Activated CD4-positive, alpha-beta T cell treated with anti-CD3 and anti-CD28 coated beads, Interleukin-2, amount 10 ng/mL, durations not matched to agents 7 days and 5 days (primary cell): ENCODE measurements around the gene AATF. TPM values are rescaled to one million over a fixed set of nuclear protein-coding genes. Genes with fewer than 3 reads are reported as not detected.

Source experiments
- CTCF ChIA-PET: fragments of 350-600 bp; sonication (Branson Sonifier 250); formaldehyde crosslinking; loops from one replicate; lab custom pipeline; 2021; ENCODE audit warnings: antibody characterized with exemption; lab: Charles Lee
- POLR2A ChIA-PET: fragments of 350-600 bp; sonication (Branson Sonifier 250); formaldehyde crosslinking; loops from one replicate; lab custom pipeline; 2021; ENCODE audit warnings: antibody characterized with exemption; lab: Charles Lee
- DNase-seq: peaks from one replicate; pipeline ENCODE4 v3.0.0-alpha.2; 2020
- H3K27ac Mint-ChIP-seq: one replicate; pipeline ENCODE4 v1.8.0; 2021; ENCODE audit warnings: mild to moderate bottlenecking, moderate library complexity, mixed read lengths
- H3K27me3 Mint-ChIP-seq: one replicate; pipeline ENCODE4 v1.8.0; 2021; ENCODE audit warnings: mixed read lengths
- H3K36me3 Mint-ChIP-seq: one replicate; pipeline ENCODE4 v1.8.0; 2021; ENCODE audit warnings: low read depth, mixed read lengths
- H3K4me1 Mint-ChIP-seq: one replicate; pipeline ENCODE4 v1.8.0; 2021; ENCODE audit warnings: mixed read lengths
- H3K4me3 Mint-ChIP-seq: one replicate; pipeline ENCODE4 v1.8.0; 2021; ENCODE audit warnings: mild to moderate bottlenecking, moderate library complexity, mixed read lengths
- H3K9me3 Mint-ChIP-seq: one replicate; pipeline ENCODE4 v1.8.0; 2021; ENCODE audit warnings: mixed read lengths
- total RNA-seq, 2 experiments: library from RNA; stranded (reverse); gene quantifications; one replicate each; pipeline ENCODE4 v1.2.3, GENCODE V29; 2021

AATF gene
- total RNA-seq, 2 experiments from 2014 or later: 79.6 to 83.6 TPM

DNA sequence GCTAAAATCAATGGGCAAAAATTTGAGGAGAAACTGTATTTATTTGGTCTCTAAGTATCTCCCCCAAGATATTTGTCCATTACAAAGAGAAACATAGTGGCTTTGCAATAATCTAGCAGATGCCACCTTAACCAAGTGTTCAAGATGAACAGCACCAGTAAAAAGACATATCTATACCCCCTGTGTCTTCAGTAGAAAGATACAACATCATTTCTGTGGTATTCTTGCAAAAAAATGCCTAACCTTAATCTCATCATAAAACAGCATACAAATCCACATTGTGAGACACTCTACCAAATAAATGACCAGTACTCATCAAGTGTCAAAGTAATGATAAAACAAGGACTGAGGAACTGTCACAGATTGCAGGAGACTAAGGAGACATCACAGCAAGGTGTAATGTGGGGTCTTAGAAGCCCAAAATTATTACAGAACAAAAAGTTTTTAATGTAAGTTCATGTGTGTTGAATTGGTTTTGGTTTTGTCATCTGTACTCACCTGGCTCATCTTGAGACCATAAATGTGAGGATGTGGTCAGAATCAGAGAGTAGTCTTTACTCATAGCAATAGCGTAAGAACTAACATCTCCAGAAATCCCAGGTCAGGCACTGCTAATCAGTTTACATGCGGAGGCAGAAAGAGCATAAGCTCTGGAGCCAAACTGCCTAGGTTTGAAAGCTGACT, 77.2 kb downstream of the AATF start:
- DNase-seq: peak; percentile 24
- Mint-ChIP-seq H3K4me1 (peaks cover 27% of the 10 kb centered on the region), H3K4me3 (no peak overlapping the region), H3K36me3 (peaks cover 22% of the 10 kb centered on the region), H3K27ac (peak overlapping the region; percentile 44), H3K27me3 (no peaks in the 10 kb centered on the region), H3K9me3 (no peaks in the 10 kb centered on the region)
- CTCF ChIA-PET: no interaction called here
- POLR2A ChIA-PET: interaction anchor here (0.7 kb wide), 1 partner anchor 118 kb away, joined by 4 read pairs; no protein-coding TSS in a partner anchor

DNA sequence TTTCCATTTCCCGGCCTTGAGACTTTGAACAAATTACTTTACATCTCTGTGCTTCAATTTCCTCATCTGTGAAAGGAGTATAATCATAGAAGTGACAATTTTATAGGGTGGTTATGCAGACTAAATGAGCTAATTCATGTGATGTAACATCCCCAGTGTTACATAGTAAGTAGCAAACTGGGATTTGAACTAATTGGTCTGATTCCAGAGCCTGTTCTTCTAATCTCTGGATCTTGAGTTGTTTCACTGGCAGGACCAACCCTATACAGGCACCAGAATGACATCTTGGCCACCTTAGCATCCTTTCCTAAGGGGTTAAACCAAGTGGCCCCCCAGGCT, 77.7 kb downstream of the AATF start:
- DNase-seq: no peak
- POLR2A ChIA-PET: interaction anchor here (0.7 kb wide), 1 partner anchor 118 kb away, joined by 4 read pairs; no protein-coding TSS in a partner anchor
- CTCF ChIA-PET: interaction anchor here (0.6 kb wide), 1 partner anchor 1136 kb away, joined by 3 read pairs; no protein-coding TSS in a partner anchor
- Mint-ChIP-seq H3K27me3 (no peaks in the 10 kb centered on the region), H3K4me3 (no peak overlapping the region), H3K27ac (no peak overlapping the region), H3K9me3 (no peaks in the 10 kb centered on the region), H3K36me3 (peaks cover 25% of the 10 kb centered on the region), H3K4me1 (peaks cover 27% of the 10 kb centered on the region)

DNA sequence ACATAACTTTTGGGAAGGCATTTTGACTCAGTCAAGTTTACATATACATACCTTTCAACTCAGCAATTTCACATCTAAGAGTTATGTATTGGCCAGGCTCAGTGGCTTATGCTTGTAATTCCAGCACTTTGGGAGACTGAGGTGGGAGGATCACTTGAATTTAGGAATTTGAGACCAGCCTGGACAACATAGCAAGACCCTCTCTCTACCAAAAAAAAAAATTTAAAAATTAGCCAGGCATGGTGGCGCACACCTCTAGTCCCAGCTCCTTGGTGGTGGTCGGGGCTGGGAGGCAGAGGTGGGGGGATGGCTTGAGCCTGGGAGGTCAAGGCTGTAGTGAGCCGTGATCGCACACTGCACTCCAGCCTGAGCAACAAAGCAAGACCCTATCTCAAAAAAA, 79.3 kb downstream of the AATF start:
- Mint-ChIP-seq H3K36me3 (peaks cover 26% of the 10 kb centered on the region), H3K27me3 (no peaks in the 10 kb centered on the region), H3K27ac (no peak overlapping the region), H3K4me1 (peaks cover 27% of the 10 kb centered on the region), H3K9me3 (no peaks in the 10 kb centered on the region), H3K4me3 (no peak overlapping the region)
- no peak for DNase-seq
- ChIA-PET POLR2A (no interaction called here), CTCF (no interaction called here)

DNA sequence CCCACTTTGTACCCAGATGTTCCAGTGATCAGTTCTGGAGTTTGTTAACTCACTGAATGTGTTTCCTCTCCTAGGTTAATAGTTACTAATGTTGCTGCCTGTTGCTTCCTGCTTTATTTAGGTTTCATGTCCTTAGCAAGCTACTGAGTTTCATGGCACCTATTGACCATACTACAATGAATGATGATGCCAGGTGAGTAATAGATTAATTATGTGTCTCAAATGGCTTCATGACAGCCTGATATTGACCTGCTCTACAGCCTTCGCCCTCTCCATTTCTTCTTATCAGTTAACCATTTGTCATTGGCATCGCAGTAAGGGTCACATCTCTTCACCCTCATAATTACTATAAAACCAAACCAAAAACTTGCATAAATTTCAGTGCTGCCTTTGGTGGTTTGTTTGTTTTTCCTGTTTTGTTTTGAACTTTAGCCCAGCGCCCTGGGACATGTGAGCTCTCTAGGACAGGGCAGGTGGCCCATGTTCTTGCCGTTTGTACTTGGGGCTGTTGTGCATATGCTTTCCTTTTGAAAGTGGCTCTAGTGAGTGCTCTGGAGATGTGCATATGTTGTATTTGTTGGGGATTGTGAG, 82.8 kb downstream of the AATF start:
- Mint-ChIP-seq H3K27me3 (no peaks in the 10 kb centered on the region), H3K4me1 (peaks cover under 1% of the 10 kb centered on the region), H3K27ac (no peak overlapping the region), H3K4me3 (no peak overlapping the region), H3K9me3 (no peaks in the 10 kb centered on the region), H3K36me3 (peaks cover 22% of the 10 kb centered on the region)
- no peak for DNase-seq
- ChIA-PET CTCF (no interaction called here), POLR2A (no interaction called here)

DNA sequence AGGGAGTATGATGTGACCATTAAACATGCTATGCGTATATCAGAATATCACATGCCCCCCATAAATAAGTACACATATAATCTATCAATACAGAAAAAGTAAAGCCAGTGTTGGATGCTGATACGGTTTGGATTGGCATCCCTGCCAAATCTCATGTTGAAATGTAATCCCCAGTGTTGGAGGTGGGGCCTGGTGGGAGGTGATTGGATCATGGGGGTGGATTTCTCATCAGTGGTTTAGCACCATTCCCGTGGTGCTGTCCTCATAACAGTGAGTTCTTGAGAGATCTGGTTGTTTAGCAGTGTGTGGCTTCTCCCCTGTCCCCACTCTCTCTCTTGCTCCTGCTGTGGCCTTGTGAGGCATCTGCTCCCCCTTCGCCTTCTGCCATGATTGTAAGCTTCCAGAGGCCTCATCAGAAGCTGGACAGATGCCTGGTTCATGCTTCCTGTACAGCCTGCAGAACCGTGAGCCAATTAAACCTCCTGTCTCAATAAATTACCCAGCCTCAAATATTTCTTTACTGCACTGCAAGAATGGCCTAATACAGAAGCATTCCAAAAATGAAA, 88.9 kb downstream of the AATF start:
- H3K9me3 Mint-ChIP-seq: no peaks in the 10 kb centered on the region
- no peak for DNase-seq
- ChIA-PET POLR2A (no interaction called here), CTCF (interaction anchor here (1.5 kb wide), 1 partner anchor 10 kb away, joined by 4 read pairs; no protein-coding TSS in a partner anchor)
- no peak overlapping the region for H3K27ac Mint-ChIP-seq
- H3K27me3 Mint-ChIP-seq: no peaks in the 10 kb centered on the region
- no peaks in the 10 kb centered on the region for H3K4me1 Mint-ChIP-seq
- H3K4me3 Mint-ChIP-seq: no peak overlapping the region
- peaks cover 12% of the 10 kb centered on the region for H3K36me3 Mint-ChIP-seq

DNA sequence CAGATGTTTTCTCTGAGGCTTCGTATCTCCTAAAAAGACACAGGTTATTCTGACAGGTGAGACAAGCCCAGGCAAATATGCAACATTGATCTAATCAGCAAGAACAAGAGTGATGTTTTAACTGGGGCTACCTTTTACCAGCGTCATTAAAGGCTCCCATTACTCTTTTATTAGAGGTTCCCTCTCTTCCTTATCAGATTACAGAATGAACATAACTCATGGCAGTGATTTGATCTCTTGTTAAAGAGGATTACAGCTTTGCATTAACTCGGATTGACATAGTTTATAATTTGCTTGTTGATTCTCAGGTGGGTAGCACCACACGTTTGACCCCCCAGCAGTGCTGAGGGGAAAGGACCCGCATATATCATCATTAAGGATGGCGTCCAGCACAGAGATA, 90.5 kb downstream of the AATF start:
- H3K9me3 Mint-ChIP-seq: no peaks in the 10 kb centered on the region
- no peak overlapping the region for H3K4me3 Mint-ChIP-seq
- ChIA-PET CTCF (interaction anchor here (1.5 kb wide), 1 partner anchor 9 kb away, joined by 4 read pairs; no protein-coding TSS in a partner anchor), POLR2A (no interaction called here)
- H3K27me3 Mint-ChIP-seq: no peaks in the 10 kb centered on the region
- DNase-seq: no peak
- H3K27ac Mint-ChIP-seq: no peak overlapping the region
- H3K36me3 Mint-ChIP-seq: peaks cover 9% of the 10 kb centered on the region
- peaks cover 5% of the 10 kb centered on the region for H3K4me1 Mint-ChIP-seq

DNA sequence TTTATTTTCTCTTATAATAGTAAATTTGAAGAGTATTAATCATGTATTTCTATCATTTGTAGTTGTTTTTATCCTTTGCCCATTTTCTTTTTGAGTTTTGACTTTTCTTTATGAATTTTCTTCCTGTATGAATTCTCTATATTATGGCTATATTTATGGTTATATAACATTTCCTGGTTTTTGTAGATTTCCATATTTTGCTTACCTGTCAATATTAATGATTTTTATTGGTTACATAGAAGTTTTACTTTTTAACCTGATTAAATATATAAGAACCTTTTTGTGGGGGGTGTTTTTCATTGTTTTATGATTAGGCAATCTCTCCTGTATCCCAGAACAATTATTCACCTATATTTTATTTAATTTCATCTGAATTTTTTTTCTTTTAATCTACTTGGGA, 93.2 kb downstream of the AATF start:
- H3K36me3 Mint-ChIP-seq: peaks cover 5% of the 10 kb centered on the region
- H3K4me1 Mint-ChIP-seq: peaks cover 5% of the 10 kb centered on the region
- no peak overlapping the region for H3K4me3 Mint-ChIP-seq
- no peak for DNase-seq
- no peaks in the 10 kb centered on the region for H3K9me3 Mint-ChIP-seq
- H3K27ac Mint-ChIP-seq: no peak overlapping the region
- no peaks in the 10 kb centered on the region for H3K27me3 Mint-ChIP-seq
- POLR2A ChIA-PET: no interaction called here
- CTCF ChIA-PET: no interaction called here

DNA sequence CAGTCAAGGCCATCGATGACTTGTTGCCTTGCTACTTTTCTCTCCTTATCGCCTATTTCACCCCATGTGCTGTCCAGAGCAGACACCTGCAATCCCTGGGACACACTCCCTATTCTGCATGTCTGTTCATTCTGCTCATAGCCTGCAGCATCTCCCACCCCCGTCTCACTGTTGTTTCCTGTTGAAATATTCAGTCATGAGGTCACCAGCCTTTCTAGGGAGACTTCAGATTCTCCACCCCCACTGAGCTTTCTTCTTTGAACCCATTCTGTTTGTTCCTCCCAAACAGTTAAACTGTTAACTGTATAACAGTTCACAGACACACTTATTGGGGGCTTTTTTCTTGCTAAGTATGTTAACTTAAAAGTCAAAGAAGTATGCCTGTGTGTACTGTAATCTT, 94.4 kb downstream of the AATF start:
- ChIA-PET POLR2A (no interaction called here), CTCF (interaction anchor here (0.6 to 0.9 kb wide), 2 partner anchors 276 to 418 kb away, joined by 3 read pairs; no protein-coding TSS in a partner anchor)
- H3K9me3 Mint-ChIP-seq: no peaks in the 10 kb centered on the region
- H3K27me3 Mint-ChIP-seq: no peaks in the 10 kb centered on the region
- DNase-seq: no peak
- H3K4me1 Mint-ChIP-seq: peaks cover 12% of the 10 kb centered on the region
- no peak overlapping the region for H3K4me3 Mint-ChIP-seq
- no peak overlapping the region for H3K27ac Mint-ChIP-seq
- peaks cover 8% of the 10 kb centered on the region for H3K36me3 Mint-ChIP-seq

DNA sequence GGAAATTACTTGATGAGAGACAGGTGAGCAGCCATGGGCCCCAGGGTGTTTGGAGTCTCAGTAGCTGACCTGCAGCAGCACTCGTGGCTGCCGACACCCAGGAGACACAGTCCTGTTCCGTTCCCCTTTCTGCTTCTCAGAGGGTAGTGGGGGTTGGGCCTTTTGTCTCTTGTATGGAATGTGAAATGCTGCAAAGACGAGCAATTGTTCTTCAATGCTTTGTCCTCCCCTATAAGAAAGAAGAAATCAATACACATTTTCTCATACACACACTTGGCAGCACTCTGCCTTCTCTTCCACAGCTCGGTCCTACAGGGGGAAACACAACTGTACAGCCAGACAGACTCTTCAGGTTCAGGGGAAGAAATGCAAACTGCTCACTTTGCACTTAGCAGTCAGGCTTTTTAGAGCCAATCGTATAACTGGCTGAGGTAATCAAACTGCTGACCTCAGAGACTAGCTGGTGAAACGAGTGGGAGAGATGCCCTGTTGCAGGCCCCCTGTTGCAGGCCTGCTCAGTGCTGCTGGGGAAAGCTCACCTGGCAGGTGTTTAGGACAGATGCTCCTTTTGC, 96.7 kb downstream of the AATF start:
- Mint-ChIP-seq H3K27ac (no peak overlapping the region), H3K4me3 (no peak overlapping the region), H3K36me3 (peaks cover 13% of the 10 kb centered on the region), H3K9me3 (no peaks in the 10 kb centered on the region), H3K4me1 (peaks cover 12% of the 10 kb centered on the region), H3K27me3 (no peaks in the 10 kb centered on the region)
- POLR2A ChIA-PET: no interaction called here
- DNase-seq: no peak
- CTCF ChIA-PET: interaction anchor here (0.5 kb wide), 1 partner anchor 119 kb away, joined by 4 read pairs; no protein-coding TSS in a partner anchor

DNA sequence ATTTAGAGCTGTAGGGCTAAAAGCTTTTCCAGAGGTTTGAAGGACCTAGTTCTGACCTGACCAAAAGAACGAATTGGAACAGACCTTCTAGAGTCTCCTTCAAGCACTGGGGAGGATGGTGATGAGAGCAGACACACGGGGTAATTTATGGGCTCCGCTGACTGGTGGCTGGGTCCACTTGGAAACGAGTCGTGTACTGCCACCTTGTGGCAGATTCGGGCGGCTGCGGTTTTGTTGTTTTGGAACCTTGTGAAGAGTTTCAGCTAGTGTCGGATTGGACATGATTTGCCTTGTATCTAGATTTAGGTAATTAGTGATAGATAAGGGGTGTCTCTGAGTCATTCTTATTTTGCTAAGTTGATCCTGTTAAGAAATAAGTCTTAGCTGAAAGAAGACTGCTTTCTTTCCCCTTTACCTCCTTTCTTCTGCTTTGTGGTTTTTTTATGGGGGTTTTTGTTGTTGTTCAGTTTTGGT, 98.9 kb downstream of the AATF start:
- H3K4me3 Mint-ChIP-seq: no peak overlapping the region
- peaks cover 13% of the 10 kb centered on the region for H3K36me3 Mint-ChIP-seq
- ChIA-PET POLR2A (no interaction called here), CTCF (interaction anchor here (0.9 to 2.5 kb wide), 9 partner anchors 9 to 418 kb away, joined by 3 to 11 read pairs (median 4); no protein-coding TSS in a partner anchor)
- peak; percentile 85 for DNase-seq
- no peaks in the 10 kb centered on the region for H3K9me3 Mint-ChIP-seq
- H3K27ac Mint-ChIP-seq: no peak overlapping the region
- no peaks in the 10 kb centered on the region for H3K27me3 Mint-ChIP-seq
- peaks cover 12% of the 10 kb centered on the region for H3K4me1 Mint-ChIP-seq

DNA sequence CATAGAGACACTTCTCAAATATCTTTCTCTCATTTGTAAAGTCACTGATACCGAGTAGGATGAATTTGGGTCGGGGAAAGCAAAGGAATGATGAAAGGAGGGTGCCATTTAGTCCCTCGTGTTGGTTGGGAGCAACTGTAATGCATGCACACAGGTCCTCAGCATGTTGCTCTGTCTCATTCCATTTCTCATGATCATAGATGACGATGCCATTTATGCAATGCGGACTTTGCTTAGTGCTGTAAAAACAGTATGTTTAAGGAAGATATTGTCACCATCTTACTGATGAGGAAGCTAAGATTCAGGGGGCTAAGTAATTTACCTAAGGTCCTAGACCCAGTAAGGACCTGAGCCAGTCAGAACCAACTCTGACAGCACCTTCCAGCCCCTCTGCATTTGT, 100.1 kb downstream of the AATF start:
- POLR2A ChIA-PET: no interaction called here
- peaks cover 7% of the 10 kb centered on the region for H3K4me1 Mint-ChIP-seq
- H3K4me3 Mint-ChIP-seq: no peak overlapping the region
- CTCF ChIA-PET: interaction anchor here (1.2 to 2.5 kb wide), 2 partner anchors 10 to 419 kb away, joined by 4 to 11 read pairs; no protein-coding TSS in a partner anchor
- H3K9me3 Mint-ChIP-seq: no peaks in the 10 kb centered on the region
- H3K27ac Mint-ChIP-seq: no peak overlapping the region
- H3K27me3 Mint-ChIP-seq: no peaks in the 10 kb centered on the region
- no peak for DNase-seq
- H3K36me3 Mint-ChIP-seq: peaks cover 10% of the 10 kb centered on the region

DNA sequence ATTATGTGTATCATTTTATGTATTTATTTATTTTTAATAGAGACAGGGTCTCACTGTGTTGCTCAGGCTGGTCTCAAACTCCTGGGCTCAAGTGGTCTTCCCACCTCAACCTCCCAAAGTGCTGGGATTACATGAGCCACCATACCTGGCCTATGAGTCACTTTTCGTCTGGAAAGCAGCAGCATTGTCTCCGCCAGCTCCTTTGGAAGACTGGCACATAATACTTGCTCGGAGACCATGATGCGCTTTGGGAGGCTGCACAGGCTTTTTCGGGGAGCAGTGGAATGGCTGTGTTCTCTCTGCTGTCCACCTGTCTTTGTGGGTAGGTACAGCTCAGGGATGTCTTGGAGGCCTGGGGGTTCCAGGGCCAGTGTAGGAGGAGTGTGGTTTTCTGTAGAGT, 102.2 kb downstream of the AATF start:
- Mint-ChIP-seq H3K4me1 (peaks cover 7% of the 10 kb centered on the region), H3K36me3 (peaks cover 8% of the 10 kb centered on the region), H3K27ac (no peak overlapping the region), H3K27me3 (no peaks in the 10 kb centered on the region), H3K9me3 (no peaks in the 10 kb centered on the region), H3K4me3 (no peak overlapping the region)
- ChIA-PET CTCF (interaction anchor here (0.6 to 1.6 kb wide), 2 partner anchors 9 to 136 kb away, joined by 5 to 6 read pairs; no protein-coding TSS in a partner anchor), POLR2A (no interaction called here)
- no peak for DNase-seq
